GM10847 (cell line): Measurements from ENCODE around the gene LRRC37B.

Source experiments
- POLR2A ChIP-seq: IDR thresholded peaks from 2 replicates; pipeline ENCODE4 v1.6.1; 2011; ENCODE audit not compliant: insufficient read length; ENCODE audit errors: extremely low read depth

LRRC37B gene

DNA sequence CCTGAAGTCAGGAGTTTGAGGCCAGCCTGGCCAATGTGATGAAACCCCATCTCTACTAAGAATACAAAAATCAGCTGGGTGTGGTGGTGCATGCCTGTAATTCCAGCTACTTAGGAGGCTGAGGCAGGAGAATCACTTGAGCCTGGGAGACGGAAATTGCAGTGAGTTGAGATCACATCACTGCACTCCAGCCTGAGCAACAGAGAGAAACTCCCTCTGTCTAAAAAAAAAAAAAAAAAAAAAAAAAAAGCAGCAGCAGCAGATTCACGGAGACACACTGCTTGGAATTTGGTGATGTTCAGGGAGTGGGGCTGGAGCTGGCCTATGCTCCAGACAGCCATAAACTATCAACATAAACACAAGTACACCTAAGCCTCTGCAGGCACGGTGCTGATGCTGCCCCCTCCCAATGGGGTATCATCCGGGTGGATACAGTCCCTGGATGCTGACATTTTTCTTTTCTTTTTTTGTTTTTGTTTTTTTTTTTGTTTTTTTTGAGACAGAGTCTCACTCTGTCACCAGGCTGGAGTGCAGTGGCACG is 95.5 kb downstream of the LRRC37B start:
- TF ChIP-seq POLR2A = no peak
